OCI-LY3 (cell line): ENCODE measurements around the gene KIDINS220.

Experiments
- H2AFZ ChIP-seq: fragments of 200-600, 300-600 bp; shearing (Covaris generic); 2 replicates; pipeline ENCODE4 v1.6.0; 2014; ENCODE audit warnings: antibody characterized with exemption, low read depth, low read length
- H3K27ac ChIP-seq: fragments of 200-600, 300-600 bp; sonication (generic); 2 replicates; pipeline ENCODE4 v1.5.1; 2014; ENCODE audit warnings: mild to moderate bottlenecking, low read length, moderate library complexity, mixed read lengths
- H3K27me3 ChIP-seq: fragments of 200-600, 300-600 bp; sonication (generic); 2 replicates; pipeline ENCODE4 v1.6.1; 2014; ENCODE audit warnings: low read depth, low read length, mixed read lengths
- H3K36me3 ChIP-seq: fragments of 200-600, 300-600 bp; sonication (generic); replicated peaks from 2 replicates; pipeline ENCODE3; 2014; ENCODE audit warnings: low read depth, low read length, mixed read lengths
- H3K4me1 ChIP-seq: fragments of 300-600, 200-600 bp; sonication (generic); 2 replicates; pipeline ENCODE4 v1.6.1; 2014; ENCODE audit warnings: low read length, mixed read lengths
- H3K4me2 ChIP-seq: fragments of 200-600, 300-600 bp; sonication (generic); 2 replicates; pipeline ENCODE4 v1.6.1; 2014; ENCODE audit warnings: low read length, mixed read lengths
- H3K4me3 ChIP-seq: fragments of 300-600, 200-600 bp; sonication (generic); 2 replicates; pipeline ENCODE4 v1.5.1; 2014; ENCODE audit warnings: antibody characterized with exemption, mild to moderate bottlenecking, low read length, moderate library complexity
- H3K79me2 ChIP-seq: fragments of 300-600, 200-600 bp; shearing (Covaris generic); 2 replicates; pipeline ENCODE4 v1.6.1; 2014; ENCODE audit warnings: mild to moderate bottlenecking, low read length, mixed read lengths
- H3K9ac ChIP-seq: fragments of 300-600, 200-600 bp; shearing (Covaris generic); 2 replicates; pipeline ENCODE4 v1.6.0; 2014; ENCODE audit warnings: mild to moderate bottlenecking, low read length, moderate library complexity
- H3K9me3 ChIP-seq: fragments of 200-600, 300-600 bp; shearing (Covaris generic); 2 replicates; pipeline ENCODE4 v1.6.1; 2014; ENCODE audit warnings: low read length, mixed read lengths; ENCODE audit not compliant: insufficient read depth
- H4K20me1 ChIP-seq: fragments of 200-600, 300-600 bp; sonication (generic); 2 replicates; pipeline ENCODE4 v1.6.1; 2016; ENCODE audit warnings: low read length, mixed read lengths; ENCODE audit not compliant: insufficient read depth
- EZH2phosphoT487 ChIP-seq: fragments of 200-600 bp; shearing (Covaris generic); IDR thresholded peaks from 2 replicates; pipeline ENCODE4 v1.6.1; 2018; ENCODE audit warnings: antibody characterized with exemption, mixed run types, low read depth
- TF ChIP-seq, protein P1 (sequence below): fragments of 200-600, 300-600 bp; sonication (generic); IDR thresholded peaks from 2 replicates; pipeline ENCODE4 v1.5.1; 2014; ENCODE audit warnings: antibody characterized with exemption, low read length, low read depth

Gene KIDINS220

GRCh38 chr2:8806885-8807704, 30.3 kb downstream of the KIDINS220 start:
- no peaks in the 10 kb centered on the region for H3K79me2 ChIP-seq
- peaks cover 24% of the 10 kb centered on the region for H3K4me1 ChIP-seq
- no peaks in the 10 kb centered on the region for H3K9me3 ChIP-seq
- H3K27ac ChIP-seq: no peak overlapping the region
- H2AFZ ChIP-seq: no peak overlapping the region
- H3K9ac ChIP-seq: no peak overlapping the region
- no peak for TF ChIP-seq EZH2phosphoT487
- TF ChIP-seq, protein P1, sequence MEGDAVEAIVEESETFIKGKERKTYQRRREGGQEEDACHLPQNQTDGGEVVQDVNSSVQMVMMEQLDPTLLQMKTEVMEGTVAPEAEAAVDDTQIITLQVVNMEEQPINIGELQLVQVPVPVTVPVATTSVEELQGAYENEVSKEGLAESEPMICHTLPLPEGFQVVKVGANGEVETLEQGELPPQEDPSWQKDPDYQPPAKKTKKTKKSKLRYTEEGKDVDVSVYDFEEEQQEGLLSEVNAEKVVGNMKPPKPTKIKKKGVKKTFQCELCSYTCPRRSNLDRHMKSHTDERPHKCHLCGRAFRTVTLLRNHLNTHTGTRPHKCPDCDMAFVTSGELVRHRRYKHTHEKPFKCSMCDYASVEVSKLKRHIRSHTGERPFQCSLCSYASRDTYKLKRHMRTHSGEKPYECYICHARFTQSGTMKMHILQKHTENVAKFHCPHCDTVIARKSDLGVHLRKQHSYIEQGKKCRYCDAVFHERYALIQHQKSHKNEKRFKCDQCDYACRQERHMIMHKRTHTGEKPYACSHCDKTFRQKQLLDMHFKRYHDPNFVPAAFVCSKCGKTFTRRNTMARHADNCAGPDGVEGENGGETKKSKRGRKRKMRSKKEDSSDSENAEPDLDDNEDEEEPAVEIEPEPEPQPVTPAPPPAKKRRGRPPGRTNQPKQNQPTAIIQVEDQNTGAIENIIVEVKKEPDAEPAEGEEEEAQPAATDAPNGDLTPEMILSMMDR: no peak
- no peaks in the 10 kb centered on the region for H4K20me1 ChIP-seq
- H3K4me2 ChIP-seq: no peak overlapping the region
- peaks cover 36% of the 10 kb centered on the region for H3K36me3 ChIP-seq
- no peaks in the 10 kb centered on the region for H3K27me3 ChIP-seq
- H3K4me3 ChIP-seq: no peak overlapping the region

- H3K4me3 ChIP-seq: no peak overlapping the region
- H3K4me1 ChIP-seq: peaks cover 24% of the 10 kb centered on the region
- H4K20me1 ChIP-seq: no peaks in the 10 kb centered on the region
- peaks cover 36% of the 10 kb centered on the region for H3K36me3 ChIP-seq
- H3K79me2 ChIP-seq: no peaks in the 10 kb centered on the region
- no peaks in the 10 kb centered on the region for H3K9me3 ChIP-seq
- TF ChIP-seq, protein P1: no peak
- TF ChIP-seq EZH2phosphoT487: no peak
- no peak overlapping the region for H3K9ac ChIP-seq
- no peak overlapping the region for H3K27ac ChIP-seq
- H2AFZ ChIP-seq: no peak overlapping the region
- no peak overlapping the region for H3K4me2 ChIP-seq
- no peaks in the 10 kb centered on the region for H3K27me3 ChIP-seq
Observed at GRCh38 chr2:8805278-8806210, 31.9 kb downstream of the KIDINS220 start.

DNA sequence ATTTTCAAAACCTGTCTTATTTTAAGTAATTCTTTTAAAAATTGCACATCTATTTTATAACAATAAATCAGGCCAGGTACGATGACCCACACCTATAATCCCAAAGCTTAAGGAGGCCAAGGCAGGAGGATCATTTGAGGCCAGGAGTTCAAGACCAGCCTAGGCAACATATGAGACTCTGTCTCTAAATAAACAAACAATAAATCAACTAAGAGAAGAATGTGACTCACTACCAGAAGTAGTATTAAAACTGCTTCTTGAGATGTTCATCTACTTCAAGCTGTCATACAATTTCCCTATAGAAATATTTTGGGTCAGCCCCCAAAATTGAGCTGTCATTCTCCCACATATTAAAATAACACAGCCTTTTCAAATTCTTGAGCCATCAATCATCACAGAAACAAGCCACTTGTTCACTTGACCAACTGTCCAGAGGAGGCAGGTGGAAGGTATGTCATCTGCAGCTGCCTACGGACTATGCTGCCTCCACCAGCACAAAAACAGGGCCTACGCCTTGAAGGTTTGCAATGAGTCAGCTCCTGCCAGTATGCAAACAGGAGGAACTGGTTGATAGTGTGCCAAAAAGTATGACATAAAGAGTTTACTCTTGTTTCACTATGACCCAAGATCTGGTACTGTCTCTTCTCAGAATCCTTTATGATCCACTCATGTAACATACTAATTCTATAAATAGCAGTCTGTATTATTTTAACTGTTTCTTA, 33.6 kb downstream of the KIDINS220 start:
- no peak for TF ChIP-seq EZH2phosphoT487
- TF ChIP-seq, protein P1: peak; percentile 47
- no peaks in the 10 kb centered on the region for H3K79me2 ChIP-seq
- H3K4me2 ChIP-seq: peak overlapping the region; percentile 48
- no peaks in the 10 kb centered on the region for H3K9me3 ChIP-seq
- H3K4me1 ChIP-seq: peaks cover 24% of the 10 kb centered on the region
- no peak overlapping the region for H2AFZ ChIP-seq
- H3K9ac ChIP-seq: 0 out of 2 replicates have a peak overlapping the region, but pooled peaks have one; percentile 3
- H3K27me3 ChIP-seq: no peaks in the 10 kb centered on the region
- H4K20me1 ChIP-seq: no peaks in the 10 kb centered on the region
- H3K4me3 ChIP-seq: peak overlapping the region; percentile 18; the same call in 1 of the 2 replicates
- peaks cover 39% of the 10 kb centered on the region for H3K36me3 ChIP-seq
- peak overlapping the region; percentile 63 for H3K27ac ChIP-seq
